ENCODE data around the gene SEPTIN1. TPM values are rescaled to one million over a fixed set of nuclear protein-coding genes. Genes with fewer than 3 reads are reported as not detected.

The SEPTIN1 gene
- polyA plus RNA-seq, 3 donors = 0.31 to 0.60 (median 0.49) TPM

DNA sequence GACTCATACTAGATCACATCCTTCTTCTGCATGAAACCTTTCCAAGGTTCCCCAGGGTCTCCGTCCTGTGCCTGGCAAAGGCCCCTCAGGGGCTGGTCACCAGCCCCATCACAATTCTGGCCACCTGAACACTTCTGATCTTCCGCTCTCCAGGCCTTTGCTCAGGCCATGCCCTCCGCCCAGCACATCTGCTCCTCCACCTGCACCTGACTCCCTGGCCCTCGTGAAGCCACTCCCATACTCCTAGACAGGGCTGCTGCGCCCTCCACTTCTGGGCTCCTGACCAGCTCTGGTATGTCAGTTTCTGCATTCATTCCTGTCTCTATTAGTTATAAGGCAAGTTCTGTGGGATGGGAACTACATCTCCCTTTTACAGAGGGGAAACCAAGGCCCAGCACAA, 9.6 kb downstream of the SEPTIN1 start:
- H2AFZ ChIP-seq (ENCODE audit: insufficient read depth, low read depth, low read length, poor library complexity, severe bottlenecking) = no peak overlapping the region
- peaks cover 14% of the 10 kb centered on the region for H4K20me1 ChIP-seq (ENCODE audit: insufficient read depth, low read length)
- peaks cover 0 to 3% (median 0%) of the 10 kb centered on the region in 7 donors for H3K9me3 Mint-ChIP-seq
- no peak overlapping the region for H3K27ac ChIP-seq (ENCODE audit: low read depth in 1 of 2, low read length in 2 of 2)
- peaks cover 24% of the 10 kb centered on the region for H3K79me2 ChIP-seq (ENCODE audit: insufficient read depth, low read length)
- no peaks in the 10 kb centered on the region for H3K9me3 ChIP-seq (replicated peaks in 1 of 2; ENCODE audit: control insufficient read depth in 1 of 2, insufficient read depth in 1 of 2, low read length in 2 of 2)
- H3K36me3 ChIP-seq (replicated peaks in 1 of 2; ENCODE audit: control insufficient read depth in 1 of 2, insufficient read depth in 2 of 2, low read length in 2 of 2) = peaks cover 0 to 1% of the 10 kb centered on the region in 2 donors
- H3K9ac ChIP-seq (ENCODE audit: insufficient read depth, low read length, poor library complexity, severe bottlenecking) = no peak overlapping the region
- H3K27ac Mint-ChIP-seq = peak overlapping the region in 3 of 7 donors; percentile 9 to 43 (median 28)
- no peak for DNase-seq
- peaks cover 0 to 6% (median 0%) of the 10 kb centered on the region in 3 donors for H3K27me3 Mint-ChIP-seq (ENCODE audit: low read depth in 3 of 3)
- TF ChIP-seq, protein P1, sequence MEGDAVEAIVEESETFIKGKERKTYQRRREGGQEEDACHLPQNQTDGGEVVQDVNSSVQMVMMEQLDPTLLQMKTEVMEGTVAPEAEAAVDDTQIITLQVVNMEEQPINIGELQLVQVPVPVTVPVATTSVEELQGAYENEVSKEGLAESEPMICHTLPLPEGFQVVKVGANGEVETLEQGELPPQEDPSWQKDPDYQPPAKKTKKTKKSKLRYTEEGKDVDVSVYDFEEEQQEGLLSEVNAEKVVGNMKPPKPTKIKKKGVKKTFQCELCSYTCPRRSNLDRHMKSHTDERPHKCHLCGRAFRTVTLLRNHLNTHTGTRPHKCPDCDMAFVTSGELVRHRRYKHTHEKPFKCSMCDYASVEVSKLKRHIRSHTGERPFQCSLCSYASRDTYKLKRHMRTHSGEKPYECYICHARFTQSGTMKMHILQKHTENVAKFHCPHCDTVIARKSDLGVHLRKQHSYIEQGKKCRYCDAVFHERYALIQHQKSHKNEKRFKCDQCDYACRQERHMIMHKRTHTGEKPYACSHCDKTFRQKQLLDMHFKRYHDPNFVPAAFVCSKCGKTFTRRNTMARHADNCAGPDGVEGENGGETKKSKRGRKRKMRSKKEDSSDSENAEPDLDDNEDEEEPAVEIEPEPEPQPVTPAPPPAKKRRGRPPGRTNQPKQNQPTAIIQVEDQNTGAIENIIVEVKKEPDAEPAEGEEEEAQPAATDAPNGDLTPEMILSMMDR (IDR thresholded peaks at IDR 0.05) = no peak
- no peaks in the 10 kb centered on the region for H3K27me3 ChIP-seq (ENCODE audit: control insufficient read depth in 2 of 2, insufficient read depth in 2 of 2, low read length in 2 of 2)
- no peaks in the 10 kb centered on the region for H3K36me3 Mint-ChIP-seq
- 100% methylated on average over 3 of the region's 5 CpGs for WGBS (ENCODE audit: insufficient coverage)
- peak overlapping the region in 1 of 2 donors; percentile 31 for H3K4me3 Mint-ChIP-seq
- no peak overlapping the region for H3K4me3 ChIP-seq (replicated peaks in 1 of 3; ENCODE audit: low read depth in 2 of 3, low read length in 3 of 3)
- peaks cover 35% of the 10 kb centered on the region for H3K4me1 Mint-ChIP-seq
- H3K4me1 ChIP-seq (ENCODE audit: control insufficient read depth in 1 of 2, insufficient read depth in 2 of 2, low read length in 2 of 2) = peaks cover 29 to 39% of the 10 kb centered on the region in 2 donors
- H3K4me2 ChIP-seq (replicated peaks; ENCODE audit: extremely low read depth, low read length, poor library complexity, severe bottlenecking) = no peak overlapping the region
- intact Hi-C loops (cut with micrococcal nuclease) = loop anchor here (10.0 kb wide), 2 partner anchors 282 to 342 kb away; partner anchors contain the start of genes FBRS (in 1 of the 2) and PRR14 (in 1 of the 2)

DNA sequence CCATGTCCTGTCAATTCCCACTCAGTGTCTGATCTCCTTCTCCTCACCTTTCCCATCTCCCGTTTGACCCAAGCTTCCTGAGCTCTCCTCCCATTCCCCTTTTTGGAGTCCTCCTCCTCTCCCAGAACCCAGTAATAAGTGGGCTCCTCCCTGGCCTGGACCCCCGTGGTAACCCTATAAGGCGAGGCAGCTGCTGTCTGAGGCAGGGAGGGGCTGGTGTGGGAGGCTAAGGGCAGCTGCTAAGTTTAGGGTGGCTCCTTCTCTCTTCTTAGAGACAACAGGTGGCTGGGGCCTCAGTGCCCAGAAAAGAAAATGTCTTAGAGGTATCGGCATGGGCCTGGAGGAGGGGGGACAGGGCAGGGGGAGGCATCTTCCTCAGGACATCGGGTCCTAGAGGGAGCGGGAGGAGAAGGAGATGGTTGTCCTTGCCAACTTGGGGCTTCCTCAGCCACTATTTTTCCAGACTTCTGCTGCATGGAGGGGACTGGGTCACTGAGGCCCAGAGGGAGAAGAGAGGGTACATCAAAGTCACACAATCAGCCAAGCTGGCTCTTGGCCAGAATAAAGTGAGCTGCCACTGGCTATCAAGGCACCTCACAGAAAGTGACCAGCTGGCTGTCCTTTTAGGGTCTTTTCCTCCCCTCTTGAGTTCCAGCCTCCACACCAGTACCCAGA, 10.2 kb downstream of the SEPTIN1 start:
- Histone ChIP-seq H3K79me2 (ENCODE audit: insufficient read depth, low read length) (peaks cover 29% of the 10 kb centered on the region), H3K36me3 (replicated peaks in 1 of 2; ENCODE audit: control insufficient read depth in 1 of 2, insufficient read depth in 2 of 2, low read length in 2 of 2) (peaks cover 0 to 7% of the 10 kb centered on the region in 2 donors), H3K4me2 (replicated peaks; ENCODE audit: extremely low read depth, low read length, poor library complexity, severe bottlenecking) (no peak overlapping the region), H3K4me1 (ENCODE audit: control insufficient read depth in 1 of 2, insufficient read depth in 2 of 2, low read length in 2 of 2) (peaks cover 31 to 39% of the 10 kb centered on the region in 2 donors), H4K20me1 (ENCODE audit: insufficient read depth, low read length) (peaks cover 19% of the 10 kb centered on the region), H3K27ac (ENCODE audit: low read depth in 1 of 2, low read length in 2 of 2) (peak overlapping the region in 1 of 2 donors; percentile 84), H3K4me3 (replicated peaks in 1 of 3; ENCODE audit: low read depth in 2 of 3, low read length in 3 of 3) (no peak overlapping the region), H3K9me3 (replicated peaks in 1 of 2; ENCODE audit: control insufficient read depth in 1 of 2, insufficient read depth in 1 of 2, low read length in 2 of 2) (no peaks in the 10 kb centered on the region), H3K9ac (ENCODE audit: insufficient read depth, low read length, poor library complexity, severe bottlenecking) (no peak overlapping the region), H3K27me3 (ENCODE audit: control insufficient read depth in 2 of 2, insufficient read depth in 2 of 2, low read length in 2 of 2) (no peaks in the 10 kb centered on the region), H2AFZ (ENCODE audit: insufficient read depth, low read depth, low read length, poor library complexity, severe bottlenecking) (peak overlapping the region; percentile 75)
- TF ChIP-seq, protein P1 (IDR thresholded peaks at IDR 0.05) = no peak
- peaks cover 0 to 3% of the 10 kb centered on the region in 2 donors for H3K36me3 Mint-ChIP-seq
- H3K9me3 Mint-ChIP-seq = peaks cover 0 to 5% (median 0%) of the 10 kb centered on the region in 7 donors
- peak in 1 of 3 donors; percentile 5 for DNase-seq
- peaks cover 0 to 6% (median 0%) of the 10 kb centered on the region in 3 donors for H3K27me3 Mint-ChIP-seq (ENCODE audit: low read depth in 3 of 3)
- peak overlapping the region in 1 of 2 donors; percentile 31 for H3K4me3 Mint-ChIP-seq
- intact Hi-C loops (cut with micrococcal nuclease) = loop anchor here (10.0 kb wide), 2 partner anchors 283 to 343 kb away; partner anchors contain the start of genes FBRS (in 1 of the 2) and PRR14 (in 1 of the 2)
- peaks cover 35% of the 10 kb centered on the region for H3K4me1 Mint-ChIP-seq
- H3K27ac Mint-ChIP-seq = peak overlapping the region in 6 of 7 donors; percentile 25 to 98 (median 95)
- WGBS (ENCODE audit: insufficient coverage) = 100% methylated on average over 1 of the region's 6 CpGs

All from CD14-positive monocyte (primary cell).